ENCODE results near the gene RBFOX1.

- TF ChIP-seq EZH2 (IDR thresholded peaks at IDR 0.05; ENCODE audit: insufficient read depth, low read length) = no peak
- TF ChIP-seq, protein P1, sequence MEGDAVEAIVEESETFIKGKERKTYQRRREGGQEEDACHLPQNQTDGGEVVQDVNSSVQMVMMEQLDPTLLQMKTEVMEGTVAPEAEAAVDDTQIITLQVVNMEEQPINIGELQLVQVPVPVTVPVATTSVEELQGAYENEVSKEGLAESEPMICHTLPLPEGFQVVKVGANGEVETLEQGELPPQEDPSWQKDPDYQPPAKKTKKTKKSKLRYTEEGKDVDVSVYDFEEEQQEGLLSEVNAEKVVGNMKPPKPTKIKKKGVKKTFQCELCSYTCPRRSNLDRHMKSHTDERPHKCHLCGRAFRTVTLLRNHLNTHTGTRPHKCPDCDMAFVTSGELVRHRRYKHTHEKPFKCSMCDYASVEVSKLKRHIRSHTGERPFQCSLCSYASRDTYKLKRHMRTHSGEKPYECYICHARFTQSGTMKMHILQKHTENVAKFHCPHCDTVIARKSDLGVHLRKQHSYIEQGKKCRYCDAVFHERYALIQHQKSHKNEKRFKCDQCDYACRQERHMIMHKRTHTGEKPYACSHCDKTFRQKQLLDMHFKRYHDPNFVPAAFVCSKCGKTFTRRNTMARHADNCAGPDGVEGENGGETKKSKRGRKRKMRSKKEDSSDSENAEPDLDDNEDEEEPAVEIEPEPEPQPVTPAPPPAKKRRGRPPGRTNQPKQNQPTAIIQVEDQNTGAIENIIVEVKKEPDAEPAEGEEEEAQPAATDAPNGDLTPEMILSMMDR (IDR thresholded peaks at IDR 0.05; ENCODE audit: insufficient read depth, low read depth, low read length) = no peak
These were observed 72.5 kb downstream of the RBFOX1 start for GRCh38 chr16:7405166-7405565.
